ENCODE results near the gene DHX35.
"Not testable (repeated sequence)": the region's sequence is repeated elsewhere in the genome, so short reads cannot be mapped to it uniquely, and the experiment has no call there.

Gene DHX35

DNA sequence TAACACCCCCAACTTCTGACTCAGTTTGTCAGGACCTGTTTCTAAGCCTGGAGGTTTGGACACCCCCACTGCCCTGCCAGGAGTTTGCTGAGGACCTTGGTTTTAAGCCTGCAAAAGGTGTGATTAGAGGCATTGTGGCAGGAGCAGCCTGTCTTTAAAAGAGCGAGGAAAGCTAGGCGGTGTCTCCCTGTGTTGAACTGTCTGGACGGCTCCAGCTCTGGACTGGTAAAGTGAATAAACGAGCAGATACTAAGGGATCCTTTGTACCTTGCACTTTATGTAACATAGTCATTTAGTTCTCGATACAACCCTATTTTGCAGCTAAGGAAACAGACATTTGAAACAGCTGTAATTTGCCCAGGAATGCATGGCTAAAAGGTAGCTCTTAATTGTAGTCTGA lies 21.5 kb upstream of the DHX35 start:
- DNase-seq: no peak

DNA sequence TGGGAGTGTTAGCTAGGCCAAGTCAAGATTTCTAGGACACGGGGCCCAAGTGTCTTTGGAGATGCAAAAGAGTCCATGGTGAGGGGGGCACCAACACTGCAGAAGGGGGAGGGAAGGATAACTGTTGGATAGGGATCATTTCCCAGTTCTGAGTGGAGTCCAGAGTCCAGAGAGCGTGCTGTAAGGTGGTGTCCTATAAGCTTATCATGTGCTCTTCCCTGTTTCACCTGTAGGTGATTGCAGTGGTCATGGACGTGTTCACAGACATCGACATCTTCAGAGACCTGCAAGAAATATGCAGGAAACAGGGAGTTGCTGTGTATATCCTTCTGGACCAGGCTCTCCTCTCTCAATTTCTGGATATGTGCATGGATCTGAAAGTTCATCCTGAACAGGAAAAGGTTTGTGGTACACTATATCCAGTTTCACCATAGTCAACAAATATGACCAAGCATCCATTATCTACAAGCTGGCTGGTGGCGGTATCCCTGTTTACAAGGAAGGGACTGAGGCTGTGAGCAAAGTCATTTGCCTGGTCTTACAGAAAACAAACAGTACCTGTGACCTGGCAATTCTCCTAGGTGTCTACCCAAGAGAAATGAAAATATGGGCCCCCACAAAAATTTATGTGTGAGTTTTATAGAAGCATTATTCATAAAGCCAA lies 20.3 kb upstream of the DHX35 start:
- DNase-seq: no peak

DNA sequence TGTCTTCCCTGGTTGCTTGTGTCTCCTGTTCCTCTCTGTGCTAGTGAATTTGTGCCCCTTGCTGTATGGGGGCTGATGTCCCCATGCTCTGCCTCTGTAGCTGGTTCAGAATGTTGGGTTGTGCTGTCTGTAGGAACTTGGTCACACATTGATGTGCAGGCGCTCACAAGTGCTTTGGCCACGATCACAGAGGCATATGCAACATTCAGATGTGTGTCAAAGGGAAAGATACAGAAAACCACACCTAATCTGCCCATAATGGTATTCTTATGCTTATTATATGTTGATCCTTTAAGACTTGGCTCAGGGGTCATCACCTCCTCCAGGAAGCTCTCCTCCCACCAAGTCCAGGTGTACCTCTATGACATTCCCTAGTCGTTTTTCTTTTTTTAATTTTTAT lies 17.1 kb upstream of the DHX35 start:
- no peak for DNase-seq

DNA sequence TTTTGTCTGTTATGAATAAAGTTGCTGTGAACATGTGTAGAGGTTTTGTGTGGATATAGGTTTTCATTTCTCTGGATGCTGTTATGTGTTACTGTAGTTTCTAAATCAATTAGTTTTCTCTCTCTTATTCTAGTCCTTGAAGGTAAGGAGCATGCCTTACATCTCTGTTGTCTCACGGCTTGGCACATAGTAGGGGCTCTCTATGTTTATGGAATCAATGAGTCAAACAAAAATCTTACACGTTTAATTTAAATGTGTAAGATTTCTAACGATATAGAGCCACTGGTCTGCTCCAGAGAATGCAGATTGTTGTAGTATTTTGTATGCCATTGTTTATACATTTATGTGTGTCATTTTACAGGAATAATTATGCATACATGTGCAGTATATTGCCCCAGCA lies 15.3 kb upstream of the DHX35 start:
- no peak for DNase-seq

DNA sequence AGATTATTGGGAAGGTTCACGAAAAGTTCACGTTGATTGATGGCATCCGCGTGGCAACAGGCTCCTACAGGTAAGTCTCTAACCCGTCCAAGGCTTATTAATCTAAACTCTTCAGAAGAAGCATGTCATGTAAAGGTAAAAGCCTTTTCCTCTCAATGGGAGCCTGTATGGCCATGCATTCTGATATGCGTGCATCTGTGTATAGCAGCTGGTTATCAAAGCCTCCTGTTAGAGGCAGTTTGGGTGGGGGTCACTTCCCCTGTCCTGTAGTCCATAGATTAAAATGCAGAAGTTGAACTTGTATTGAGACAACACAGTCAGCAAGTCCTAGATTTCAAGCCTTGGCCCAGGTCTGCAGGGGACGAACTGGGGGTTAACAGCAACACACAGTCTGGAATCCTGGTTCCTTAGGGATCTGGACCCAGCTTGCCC lies 14.2 kb upstream of the DHX35 start:
- DNase-seq: no peak

DNA sequence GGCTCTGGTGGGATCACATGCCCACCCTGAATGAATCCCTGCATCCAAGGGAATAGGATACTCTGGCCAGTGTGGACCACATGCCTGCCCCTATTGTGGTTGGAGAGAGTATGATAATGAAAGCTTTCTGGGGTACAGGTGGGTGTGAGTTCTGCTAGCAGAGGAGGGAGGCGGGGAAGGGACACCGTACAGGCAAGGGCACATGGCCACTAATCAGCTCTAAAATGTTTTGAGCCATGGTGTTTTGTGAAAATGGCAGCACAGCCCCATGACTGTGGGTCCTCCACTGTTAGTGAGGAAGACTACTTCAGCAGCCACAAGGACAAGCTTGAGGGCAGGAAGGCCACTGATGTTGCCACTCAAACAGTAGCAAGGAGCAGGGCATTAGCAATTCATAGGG lies 11.9 kb upstream of the DHX35 start:
- DNase-seq: no peak

DNA sequence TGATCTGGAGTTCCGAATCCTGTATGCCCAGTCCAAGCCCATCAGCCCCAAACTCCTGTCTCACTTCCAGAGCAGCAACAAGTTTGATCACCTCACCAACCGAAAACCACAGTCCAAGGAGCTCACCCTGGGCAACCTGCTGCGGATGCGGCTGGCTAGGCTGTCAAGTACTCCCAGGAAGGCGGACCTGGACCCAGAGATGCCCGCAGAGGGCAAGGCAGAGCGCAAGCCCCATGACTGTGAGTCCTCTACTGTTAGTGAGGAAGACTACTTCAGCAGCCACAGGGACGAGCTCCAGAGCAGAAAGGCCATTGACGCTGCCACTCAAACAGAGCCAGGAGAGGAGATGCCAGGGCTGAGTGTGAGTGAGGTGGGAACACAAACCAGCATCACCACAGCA lies 10.5 kb upstream of the DHX35 start:
- DNase-seq: no peak

DNA sequence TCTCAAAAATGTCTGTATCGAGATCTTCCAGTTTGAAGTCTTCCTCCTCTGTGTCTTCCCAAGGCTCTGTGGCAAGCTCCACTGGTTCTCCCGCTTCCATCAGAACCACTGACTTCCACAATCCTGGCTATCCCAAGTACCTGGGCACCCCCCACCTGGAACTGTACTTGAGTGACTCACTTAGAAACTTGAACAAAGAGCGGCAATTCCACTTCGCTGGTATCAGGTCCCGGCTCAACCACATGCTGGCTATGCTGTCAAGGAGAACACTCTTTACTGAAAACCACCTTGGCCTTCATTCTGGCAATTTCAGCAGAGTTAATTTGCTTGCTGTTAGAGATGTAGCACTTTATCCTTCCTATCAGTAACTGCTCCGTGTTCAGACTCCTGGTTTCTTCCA lies 10.0 kb upstream of the DHX35 start:
- no peak for DNase-seq

DNA sequence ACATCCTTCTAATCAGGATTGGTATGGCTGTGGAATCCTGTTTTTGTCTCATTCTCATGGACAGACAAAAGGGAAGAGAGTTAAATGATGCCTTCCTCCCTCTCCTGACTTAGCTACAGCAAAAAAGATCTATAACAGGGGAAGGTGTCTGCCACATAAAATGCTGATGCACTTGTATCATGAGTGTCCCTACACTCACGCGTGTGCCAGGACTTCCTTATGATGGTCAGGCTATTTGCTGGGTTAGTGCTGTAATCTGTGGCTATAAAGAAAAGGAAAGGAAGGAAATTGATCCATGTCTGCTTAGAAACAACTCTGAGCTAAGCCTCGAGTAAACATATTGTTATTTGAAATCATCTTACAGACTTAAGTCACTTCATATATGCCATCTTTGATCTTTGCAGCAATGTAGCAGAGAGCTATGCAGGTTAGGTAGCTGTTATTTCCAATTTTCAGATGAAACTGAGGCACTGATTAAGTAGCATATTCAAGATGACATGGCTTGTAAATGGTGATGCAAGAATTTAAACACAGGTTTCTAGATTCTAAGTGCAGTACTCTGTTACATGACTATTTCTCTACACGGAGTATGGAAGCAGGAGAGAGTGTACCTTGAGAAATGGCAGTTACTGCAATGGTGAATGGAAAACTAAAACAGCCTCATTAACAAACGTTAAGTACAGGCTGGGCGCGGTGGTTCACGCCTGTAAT lies 8.4 kb upstream of the DHX35 start:
- no peak for DNase-seq

DNA sequence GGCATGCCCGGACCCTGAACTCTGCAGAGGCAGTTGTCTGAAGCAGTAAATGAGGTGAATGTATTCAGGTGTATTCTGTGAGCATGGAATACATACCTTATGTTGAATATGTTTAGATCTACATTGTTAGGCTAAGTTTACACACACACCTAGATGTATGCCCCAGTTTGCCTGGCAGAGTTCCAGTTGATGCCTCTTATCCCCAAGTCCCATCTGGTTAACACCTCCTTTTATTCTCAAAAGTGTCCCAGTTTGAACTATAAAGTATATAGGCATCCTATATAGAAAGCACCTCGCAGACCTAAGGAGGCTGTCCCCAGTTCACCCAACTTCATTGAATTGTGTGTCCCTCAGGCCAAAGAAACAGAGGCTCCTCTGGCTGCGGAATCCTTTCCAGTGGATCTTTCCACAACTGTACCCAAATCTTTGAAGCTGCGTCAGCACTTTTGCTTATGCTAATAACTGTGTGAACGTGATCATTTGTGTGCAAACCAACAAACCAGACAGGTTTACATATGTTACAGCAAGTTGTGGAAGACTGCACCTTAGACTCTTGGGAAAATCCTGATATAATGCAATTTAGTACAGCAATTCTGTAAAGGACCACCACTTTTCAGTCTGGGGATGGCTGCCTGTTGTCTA lies 4.8 kb upstream of the DHX35 start:
- DNase-seq: no peak

DNA sequence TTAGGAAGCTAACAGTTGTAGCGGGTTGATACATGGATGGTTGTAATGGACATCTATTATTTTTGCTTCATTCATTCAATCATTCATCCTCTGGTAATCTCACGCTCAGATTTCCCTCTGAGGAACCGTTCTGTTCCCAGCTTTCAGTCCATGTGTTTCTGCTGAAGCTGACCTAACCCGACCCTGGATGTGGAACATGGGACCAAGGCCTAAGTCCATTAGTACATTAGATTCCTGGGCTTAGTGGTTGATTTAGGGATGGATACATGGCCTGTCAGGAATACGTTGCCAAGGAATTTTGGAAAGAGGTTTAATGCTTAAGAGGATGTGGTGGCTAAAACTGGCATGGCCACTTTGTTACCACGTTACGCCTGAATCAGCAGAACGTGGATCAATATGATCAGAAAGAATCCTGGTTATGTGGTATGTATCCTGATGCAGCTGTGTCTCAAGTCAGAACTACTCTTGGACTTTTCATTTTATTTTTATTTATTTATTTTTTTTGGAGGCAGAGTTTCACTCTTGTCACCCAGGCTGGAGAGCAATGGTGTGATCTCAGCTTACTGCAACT lies 4.1 kb upstream of the DHX35 start:
- no peak for DNase-seq

DNA sequence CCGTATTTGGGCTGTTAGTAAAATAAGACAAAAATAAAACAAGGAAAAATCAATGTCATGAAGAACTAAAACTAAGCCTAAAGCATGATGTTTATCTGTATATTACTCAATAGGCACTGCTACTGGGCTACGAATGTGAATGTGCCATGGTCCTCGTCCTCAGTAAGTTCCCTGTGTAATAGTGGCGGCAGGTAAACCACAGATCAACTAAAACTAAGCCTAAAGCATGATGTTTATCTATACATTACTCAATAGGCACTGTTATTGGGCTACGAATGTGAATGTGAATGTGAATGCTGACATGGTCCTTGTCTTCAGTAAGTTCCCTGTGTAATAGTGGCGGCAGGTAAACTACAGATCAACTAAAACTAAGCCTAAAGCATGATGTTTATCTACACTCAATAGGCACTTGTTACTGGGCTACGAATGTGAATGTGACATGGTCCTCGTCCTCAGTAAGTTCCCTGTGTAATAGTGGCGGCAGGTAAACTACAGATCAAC lies 1.9 kb upstream of the DHX35 start:
- DNase-seq: not testable (repeated sequence)

DNA sequence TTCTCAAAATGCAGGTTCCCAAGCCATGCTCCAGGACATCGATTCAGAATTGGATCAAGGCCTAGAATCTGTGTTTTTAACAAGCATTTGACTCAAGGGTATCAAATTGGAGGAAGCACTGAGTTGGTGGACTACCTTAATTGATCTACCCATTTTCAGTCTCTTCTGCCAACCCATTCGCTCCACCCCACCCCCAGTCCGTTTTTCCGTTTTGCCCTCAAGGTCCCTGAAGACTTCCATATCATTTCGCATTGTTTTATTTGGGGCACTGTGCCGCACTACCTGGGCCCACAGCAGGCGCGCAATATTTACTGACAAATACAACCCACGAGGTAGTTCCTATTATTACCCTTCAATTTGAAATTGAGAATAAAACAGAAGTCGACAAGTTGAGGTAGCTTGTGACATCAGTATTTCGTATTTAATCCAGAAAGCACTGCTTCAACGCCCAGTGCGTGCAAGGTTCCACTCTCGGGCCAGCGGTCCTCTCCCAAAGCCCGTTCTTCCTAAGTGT lies 557 bp upstream of the DHX35 start:
- peak in 1 of 2 experiments; percentile 57 for DNase-seq

DNA sequence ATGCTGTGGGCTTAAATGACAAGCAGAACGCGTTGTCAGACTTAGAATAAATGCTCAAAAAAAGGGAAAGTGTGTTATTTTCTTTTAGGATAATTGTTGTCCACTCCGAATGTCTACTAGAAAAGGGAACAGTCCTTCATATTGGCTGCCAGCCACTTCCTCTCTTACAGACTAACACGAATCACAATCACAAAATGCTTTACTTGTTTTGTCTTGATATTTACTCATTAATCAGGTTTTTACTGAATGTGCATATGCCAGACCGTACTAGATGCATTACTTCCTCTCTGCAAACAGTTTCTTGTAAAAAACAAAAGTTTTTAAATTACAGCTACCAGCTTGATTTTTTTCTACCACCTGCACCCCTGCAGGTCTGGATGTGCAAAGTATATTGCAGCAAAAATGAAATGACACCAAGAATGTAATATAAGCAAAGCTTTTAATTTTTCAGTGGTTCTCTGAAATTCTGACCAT lies 821 bp downstream of the DHX35 start:
- no peak for DNase-seq

DNA sequence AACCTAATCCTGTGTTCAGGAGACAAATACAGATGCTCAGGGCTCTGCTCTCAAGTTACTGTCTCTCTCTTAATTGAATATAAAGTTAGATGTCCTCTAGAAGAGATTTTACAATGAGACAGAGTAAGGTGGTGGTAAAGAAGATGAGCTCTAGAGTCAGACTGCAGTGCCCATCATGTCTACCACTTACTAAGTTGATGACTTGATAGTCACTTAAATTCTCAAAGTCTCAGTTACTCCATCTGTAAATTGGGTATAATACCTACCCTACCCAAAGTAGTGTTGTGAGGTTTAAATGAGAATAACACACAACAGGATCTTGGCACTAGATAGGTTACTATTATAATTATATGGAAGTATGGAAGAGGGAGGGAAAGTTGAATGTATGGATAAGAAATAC lies 1.6 kb downstream of the DHX35 start:
- DNase-seq: no peak

DNA sequence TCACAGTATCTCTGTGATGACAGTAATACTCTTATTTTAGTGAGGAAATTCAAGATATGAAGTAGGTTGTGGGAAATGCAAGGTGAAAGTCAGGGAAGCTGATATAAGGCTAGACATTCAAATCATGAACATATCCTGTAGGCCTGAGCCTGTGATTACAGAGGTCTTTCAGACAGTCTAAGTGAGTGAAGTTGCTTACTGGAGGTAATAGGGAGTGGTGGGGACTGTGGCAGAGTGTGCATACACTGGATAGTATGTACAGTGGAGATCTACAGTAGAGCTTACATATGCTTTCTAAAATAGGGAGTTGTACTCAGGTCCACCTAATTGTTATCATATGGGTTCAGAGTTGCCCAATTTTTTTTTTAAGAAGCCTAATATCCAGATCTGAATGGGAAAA lies 3.1 kb downstream of the DHX35 start:
- no peak for DNase-seq

DNA sequence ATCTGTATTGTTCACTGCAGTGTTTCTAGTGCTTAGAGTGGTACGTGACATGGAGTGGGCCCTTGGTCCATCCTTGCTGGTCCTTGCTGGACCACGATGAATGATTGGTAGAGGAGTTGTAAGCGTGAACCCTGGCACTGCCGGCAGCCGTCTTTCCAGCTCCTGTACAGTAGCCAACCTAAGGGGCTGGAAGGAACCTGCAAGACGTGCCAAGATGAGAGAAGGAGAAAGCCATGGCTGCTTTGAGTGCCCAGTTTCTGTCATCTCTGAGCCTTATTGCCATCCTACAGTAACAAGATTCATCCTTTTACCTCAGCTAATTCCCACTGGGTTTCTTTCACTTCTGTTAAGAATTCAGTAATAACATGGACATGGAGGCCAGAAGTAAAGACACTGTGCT lies 5.9 kb downstream of the DHX35 start:
- no peak for DNase-seq

DNA sequence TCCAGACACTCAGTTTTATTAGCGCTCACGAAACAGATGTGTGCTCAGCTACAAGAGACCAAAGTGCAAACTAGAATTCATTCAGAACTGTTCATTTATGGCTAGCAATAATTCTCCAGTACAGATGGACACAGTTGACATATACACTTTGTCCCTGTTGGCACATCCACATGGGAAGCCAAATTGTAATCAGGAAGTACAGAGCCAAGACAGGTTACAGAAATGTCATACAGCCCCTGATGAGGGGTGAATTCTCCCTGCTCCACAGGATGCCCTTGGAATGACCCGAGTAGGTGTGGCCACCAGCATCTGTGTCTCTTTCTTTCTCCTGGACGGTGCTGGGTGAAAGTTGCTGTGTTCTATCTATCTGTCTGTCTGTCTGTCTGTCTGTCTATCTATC lies 7.6 kb downstream of the DHX35 start:
- no peak for DNase-seq

DNA sequence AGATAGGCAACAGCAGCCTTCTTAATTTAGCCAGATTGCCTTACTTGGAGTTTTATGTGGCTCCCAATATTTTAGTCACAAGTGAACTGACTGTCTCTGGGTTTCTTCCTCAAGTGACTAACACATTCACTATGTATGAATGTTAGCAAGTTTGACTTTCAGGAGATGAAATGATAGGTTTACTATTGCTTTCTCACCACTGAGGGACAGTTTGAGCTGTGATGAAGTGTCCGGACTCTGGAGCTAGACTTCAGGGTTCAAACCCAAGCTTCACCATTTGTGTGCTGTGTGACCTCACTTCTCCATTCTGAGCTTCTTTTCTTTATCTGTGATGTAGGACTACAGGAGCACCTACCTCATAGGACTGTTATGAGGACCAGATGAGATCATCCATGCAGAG lies 8.2 kb downstream of the DHX35 start:
- peak; percentile 28 to 43 for DNase-seq

DNA sequence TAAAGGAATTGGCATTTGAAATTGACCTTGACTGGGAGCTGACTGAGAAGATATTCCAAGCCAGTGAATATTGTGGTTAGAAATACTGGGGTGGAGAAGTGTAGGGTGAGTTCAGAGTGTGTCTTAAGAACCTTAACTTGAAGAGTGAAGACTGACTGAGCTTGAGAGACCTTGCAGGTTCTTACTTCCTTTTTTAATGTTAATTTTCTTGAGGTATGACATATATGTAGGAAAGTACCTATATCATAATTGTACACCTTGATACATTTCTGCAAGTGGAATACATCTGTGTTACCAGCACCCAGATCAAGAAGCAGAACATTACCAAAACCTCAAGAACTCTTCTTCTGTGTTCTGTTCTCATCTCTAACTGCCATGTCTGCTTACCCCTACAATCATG lies 11.0 kb downstream of the DHX35 start:
- no peak for DNase-seq

DNA sequence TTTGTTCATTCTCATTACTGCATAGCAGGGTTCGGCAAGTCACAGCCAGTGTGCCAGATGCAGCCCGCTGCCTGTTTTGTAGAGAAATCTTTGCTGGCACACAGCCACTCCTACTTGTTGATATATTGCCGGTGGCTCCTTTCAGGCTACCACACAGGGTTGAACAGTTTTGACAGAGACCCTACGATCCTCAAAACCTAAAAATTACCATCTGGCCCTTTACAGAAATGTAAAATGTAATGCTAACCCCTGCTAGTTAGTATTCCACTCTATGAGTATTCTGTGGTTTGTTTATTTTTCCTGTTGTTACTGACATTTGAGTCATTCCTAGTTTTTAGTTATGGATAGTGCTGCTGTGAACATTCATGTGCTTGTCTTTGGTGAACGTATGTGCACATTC lies 11.5 kb downstream of the DHX35 start:
- DNase-seq: no peak

DNA sequence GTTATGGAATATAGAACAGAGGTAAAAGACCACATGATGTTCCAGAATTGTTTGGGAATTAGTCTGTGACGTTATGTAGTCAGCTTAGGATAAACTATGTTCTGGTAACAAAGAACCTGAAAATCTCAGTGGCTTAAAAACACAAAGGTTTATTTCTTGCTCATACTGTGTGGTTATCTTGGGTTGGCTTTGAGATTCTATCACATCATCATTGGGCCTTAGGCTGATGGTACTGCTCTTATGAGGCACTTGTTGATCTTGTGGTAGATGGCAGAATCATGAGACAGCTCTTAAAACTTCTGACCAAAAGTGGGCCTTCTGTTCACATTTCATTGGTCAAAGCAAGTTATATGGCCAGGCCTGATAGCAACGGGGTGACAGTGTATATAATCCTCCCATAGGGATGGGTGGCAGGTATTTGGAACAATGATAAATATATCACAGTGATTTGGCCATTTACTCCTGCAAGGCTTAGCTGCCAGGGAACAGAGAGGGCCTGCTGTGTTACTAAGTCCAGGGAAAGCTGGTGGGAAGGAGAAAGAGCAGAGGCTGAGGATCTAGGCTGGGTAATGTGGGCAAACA lies 13.5 kb downstream of the DHX35 start:
- no peak for DNase-seq

DNA sequence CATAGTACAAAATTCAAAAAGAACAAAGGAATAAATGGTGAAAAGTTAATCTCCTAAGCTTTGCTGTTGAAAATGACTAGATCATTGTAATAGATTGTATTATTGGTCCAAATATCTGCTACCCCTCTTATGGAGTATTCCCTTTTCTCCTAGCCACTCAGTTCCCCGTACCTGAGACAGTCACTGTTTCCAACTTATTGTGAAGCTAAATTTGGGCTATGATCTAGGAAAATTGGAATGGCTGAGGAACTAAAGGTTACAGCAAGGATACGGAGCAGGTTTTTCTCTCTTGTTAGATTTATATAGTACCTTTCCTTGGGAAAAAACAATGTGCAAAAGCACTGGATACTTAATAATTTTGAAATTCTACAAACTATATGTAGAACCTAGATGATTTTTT lies 17.3 kb downstream of the DHX35 start:
- DNase-seq: no peak

Measured in SW 1271 (cell line).